NCI-H2081 treated with DMSO at 0.1 percent for 48 hours (cell line): ENCODE results near the gene ASTN1.
A peak's percentile ranks its signal among the peaks of the same experiment; 100 is the strongest.

Experiments
- DNase-seq: peaks from one replicate; lab custom pipeline; 2025; lab: John Stamatoyannopoulos, UW

ASTN1 gene

DNA sequence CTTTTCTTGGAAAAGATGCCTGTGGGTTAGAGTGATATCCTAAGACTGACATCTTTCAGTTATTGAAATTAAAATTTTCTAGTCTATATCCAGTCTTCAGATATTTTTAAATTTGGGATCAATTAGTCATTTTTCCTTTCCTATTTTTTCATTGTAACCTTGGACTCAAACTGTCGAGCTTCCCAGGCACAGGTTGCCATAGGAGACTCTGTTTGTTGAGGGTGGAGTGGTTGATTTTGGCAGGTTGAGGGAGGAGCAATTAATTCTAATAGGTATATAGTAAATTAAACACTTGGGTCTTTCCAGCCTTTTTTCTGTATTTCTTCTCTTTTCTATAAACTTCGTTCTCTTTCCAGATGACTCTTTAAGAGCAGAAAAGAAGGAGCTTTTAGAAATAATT, 326.8 kb downstream of the ASTN1 start:
- no peak for DNase-seq

DNA sequence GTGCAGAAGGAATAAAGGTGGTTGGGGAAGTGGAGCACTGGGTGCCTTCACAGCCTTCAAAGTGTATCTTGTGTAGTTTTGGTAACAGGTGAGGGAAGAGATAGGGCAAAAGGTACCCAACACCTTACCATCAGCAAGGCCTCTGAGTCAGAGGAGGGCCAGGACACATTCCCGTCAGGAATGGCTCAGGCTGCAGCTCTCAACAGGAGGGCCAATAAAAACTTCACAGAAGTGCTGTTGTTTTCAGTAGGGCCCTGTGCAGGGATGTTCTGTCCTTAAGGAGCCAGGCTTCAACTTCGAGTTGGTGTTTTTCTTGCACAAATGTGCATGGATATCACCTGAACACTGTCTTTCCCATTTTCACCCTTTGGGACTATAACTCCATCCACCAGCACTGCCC, 333.4 kb downstream of the ASTN1 start:
- no peak for DNase-seq

DNA sequence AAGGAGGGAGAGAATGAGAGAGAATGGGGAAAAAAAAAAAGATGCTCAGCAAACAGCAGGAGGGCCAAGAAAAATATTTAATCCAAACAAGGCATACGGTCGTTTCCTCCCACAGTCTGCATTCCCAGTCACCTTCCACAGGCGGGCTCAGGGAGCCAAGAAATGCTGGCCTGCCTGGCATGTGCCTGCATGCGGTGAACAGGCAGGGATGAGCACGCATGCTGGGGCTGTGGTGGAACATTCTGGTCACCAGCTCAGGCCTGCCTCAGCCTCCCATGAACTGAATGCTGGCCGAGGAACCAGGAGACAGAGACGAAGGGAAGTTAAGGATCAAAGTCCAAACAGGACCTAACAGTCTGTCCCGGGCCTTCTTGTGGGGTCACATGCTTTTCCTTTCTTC, 335.3 kb downstream of the ASTN1 start:
- DNase-seq, result no peak

DNA sequence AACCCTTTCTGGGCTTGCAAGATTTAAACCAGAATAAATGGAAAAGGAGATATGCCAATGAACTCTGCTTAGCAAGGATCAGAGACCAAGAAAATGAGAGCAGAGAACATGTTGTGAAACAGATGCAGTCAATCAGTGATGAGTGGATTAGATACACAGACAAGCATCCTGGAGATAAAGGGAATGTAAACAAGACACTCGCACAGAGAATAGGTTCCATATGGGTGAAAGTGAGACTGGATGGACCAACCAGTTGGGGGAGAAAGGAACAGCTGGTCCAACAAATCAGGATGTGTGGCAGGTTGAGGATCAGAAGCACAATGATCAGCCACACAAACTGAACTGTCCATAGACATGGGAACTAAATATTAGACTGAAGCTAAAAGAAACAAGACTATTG, 338.2 kb downstream of the ASTN1 start:
- DNase-seq, result peak; percentile 19

DNA sequence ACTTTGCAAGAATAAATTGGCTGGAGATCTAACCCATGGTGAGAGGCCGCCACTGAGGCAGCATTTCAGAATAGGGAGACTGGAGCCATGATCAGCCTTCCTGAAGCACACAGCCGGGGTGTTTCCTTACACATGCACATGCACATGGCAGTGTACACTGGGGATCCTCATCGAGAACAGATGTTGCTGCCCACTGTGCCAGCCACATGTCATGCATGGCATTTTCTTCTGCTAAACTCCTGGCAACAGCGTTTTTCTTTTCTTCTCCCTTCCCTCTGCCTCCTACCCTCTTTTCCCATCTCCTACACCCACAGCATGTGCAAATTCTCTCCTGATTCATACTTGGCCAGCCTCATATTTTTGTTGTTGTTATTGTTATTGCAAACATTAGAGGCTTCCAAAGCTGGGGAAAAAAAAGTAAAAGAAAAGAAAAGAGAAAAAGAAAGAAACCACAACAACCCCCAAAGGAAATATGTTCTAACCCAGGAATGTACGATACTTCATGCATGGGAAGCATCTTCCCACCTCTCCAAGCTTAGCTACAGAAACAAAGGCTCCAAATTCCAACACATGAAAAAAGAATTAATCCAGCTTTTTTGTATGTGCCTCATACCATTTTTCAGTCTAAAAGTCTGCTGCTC, 344.0 kb downstream of the ASTN1 start:
- DNase-seq, result no peak

DNA sequence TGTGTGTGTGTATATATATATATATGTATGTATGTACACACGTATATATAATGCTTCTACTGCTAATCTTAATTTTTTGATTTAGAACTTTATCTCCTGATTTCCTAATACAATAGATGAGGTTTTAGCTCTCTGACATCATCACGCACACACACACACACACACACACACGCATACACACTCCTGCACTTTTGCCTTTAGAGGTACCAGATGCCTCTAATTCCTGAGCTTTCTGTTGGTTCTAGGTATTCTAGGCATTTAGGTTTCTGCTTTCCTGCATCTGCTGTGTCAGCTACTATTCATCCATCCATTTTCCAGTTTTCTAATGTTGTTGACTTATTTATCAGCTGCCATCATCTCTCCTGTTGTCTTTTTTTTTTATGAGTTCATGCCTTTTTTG, 348.3 kb downstream of the ASTN1 start:
- DNase-seq, result no peak

DNA sequence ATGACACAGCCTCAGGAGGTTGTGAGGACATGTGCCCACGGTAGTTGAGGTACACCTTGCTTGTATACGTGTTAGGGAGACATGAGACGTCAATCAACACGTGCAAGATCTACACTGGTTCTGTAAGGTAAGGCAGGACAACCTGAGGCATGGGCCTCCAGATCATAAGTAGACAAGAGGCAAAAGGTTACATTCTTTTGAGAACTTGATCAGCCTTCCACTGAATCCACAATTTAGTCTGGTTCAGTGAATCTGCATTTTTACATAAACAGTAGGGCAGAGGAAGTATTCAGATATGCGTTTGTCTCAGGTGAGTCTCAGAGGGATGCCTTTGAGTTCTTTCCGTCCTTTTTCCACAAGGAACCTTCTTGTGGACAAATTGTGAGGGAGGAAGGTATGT, 348.9 kb downstream of the ASTN1 start:
- DNase-seq, result no peak

DNA sequence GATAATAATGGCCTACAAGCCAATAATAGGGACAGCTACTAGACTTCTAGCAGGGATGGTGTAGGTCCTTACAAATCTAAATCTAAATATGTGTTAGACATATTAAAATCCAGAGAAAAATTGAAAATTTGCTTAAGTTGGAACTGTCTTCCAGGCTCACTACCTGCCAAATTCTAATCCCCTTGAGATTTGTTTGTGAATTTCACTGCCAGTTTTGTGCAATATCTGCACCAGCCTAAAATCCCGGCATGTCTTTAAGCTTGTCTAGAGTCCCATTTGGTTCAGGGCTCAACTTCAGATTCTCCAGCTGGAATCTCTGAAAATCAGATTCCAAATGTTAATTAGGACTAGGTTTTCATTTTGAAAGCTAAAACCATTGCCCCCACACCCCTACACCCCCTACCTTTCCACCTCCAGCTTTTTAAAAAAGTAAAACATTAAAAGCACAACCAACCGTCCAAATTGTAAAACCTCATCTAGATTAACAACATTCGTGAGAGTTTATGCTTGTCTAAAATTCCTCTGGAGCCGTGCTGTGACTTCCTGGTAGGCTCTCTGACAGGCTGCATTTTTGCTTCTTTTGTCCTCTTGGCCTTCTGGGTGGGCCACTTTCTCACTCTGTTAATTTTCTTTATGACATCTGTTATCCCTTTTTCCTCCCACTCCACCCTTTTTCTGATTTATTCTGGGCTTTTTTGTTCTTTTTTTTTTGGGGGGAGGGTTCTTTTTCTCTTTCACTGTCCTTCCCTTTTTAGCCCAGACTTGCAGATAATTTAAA, 352.8 kb downstream of the ASTN1 start:
- DNase-seq, result no peak

DNA sequence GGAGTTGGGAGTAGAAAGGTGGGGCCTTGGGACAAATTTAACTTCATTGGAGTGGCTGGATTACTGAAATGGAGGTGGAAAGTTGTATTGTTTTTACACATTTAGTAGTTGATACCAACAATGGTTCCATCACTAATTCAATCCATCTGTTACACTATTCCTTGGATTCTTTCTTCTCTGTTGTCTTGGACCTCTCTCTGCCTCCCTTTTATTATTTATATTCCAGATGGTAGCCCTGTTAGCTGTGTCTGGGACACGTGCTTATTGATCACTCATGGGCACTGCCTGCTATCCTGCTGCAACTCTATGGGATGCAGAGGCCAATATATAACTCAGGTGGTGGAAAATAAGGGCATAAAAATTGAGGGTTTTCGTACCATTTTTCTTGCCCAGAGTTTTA, 355.2 kb downstream of the ASTN1 start:
- DNase-seq, result no peak
